ENCODE measurements around the gene LRRC51. TPM values are rescaled to one million over a fixed set of nuclear protein-coding genes. Genes with fewer than 3 reads are reported as not detected.
A peak's percentile ranks its signal among the peaks of the same experiment; 100 is the strongest.

LRRC51 gene
- total RNA-seq, 4 donors from 2014 or later, result 3.8 to 10.2 (median 9.6) TPM; not detected in 1

- no peaks in the 10 kb centered on the region for H3K36me3 ChIP-seq
- intact Hi-C loops (cut with DNase I; ENCODE audit: low total_unique reads), result no loop called here
- no peaks in the 10 kb centered on the region for H3K9me3 ChIP-seq
- DNase-seq, result peak; percentile 99 to 100
- no peaks in the 10 kb centered on the region for H3K27me3 ChIP-seq
- peak within 1 kb of the TSS; percentile 90 to 97 for H3K27ac ChIP-seq
- H3K4me3 ChIP-seq, result peak within 1 kb of the TSS; percentile 71 to 77
- H3K4me1 ChIP-seq, result peaks cover 0 to 11% of the 10 kb centered on the region in 2 donors
- TF ChIP-seq POLR2A (IDR thresholded peaks at IDR 0.05), result peak; percentile 46 to 76
- peak in 3 of 4 experiments; percentile 44 to 71 (median 44) for TF ChIP-seq CTCF (IDR thresholded peaks at IDR 0.05)
Measured at GRCh38 chr11:72102946-72103753, 22.5 kb downstream of the LRRC51 start, which contains the start of gene LAMTOR1. LAMTOR1 (minus strand) TSS chr11:72103297; CDS start chr11:72103224, 73 bp downstream.

- Histone ChIP-seq H3K27ac (peak overlapping the region; percentile 90 to 97), H3K9me3 (no peaks in the 10 kb centered on the region), H3K4me1 (peaks cover 0 to 11% of the 10 kb centered on the region in 2 donors), H3K36me3 (no peaks in the 10 kb centered on the region), H3K27me3 (no peaks in the 10 kb centered on the region), H3K4me3 (peak overlapping the region; percentile 44 to 77)
- TF ChIP-seq CTCF (IDR thresholded peaks at IDR 0.05) (peak in 1 of 4 experiments; percentile 2), POLR2A (IDR thresholded peaks at IDR 0.05) (no peak)
- intact Hi-C loops (cut with DNase I; ENCODE audit: low total_unique reads), result no loop called here
- DNase-seq, result no peak
Measured at GRCh38 chr11:72103754-72104167, 23.1 kb downstream of the LRRC51 start.

- H3K4me3 ChIP-seq, result no peak within 1 kb of the TSS
- H3K36me3 ChIP-seq, result no peaks in the 10 kb centered on the region
- peaks cover 0 to 11% of the 10 kb centered on the region in 2 donors for H3K4me1 ChIP-seq
- no peaks in the 10 kb centered on the region for H3K27me3 ChIP-seq
- no peaks in the 10 kb centered on the region for H3K9me3 ChIP-seq
- intact Hi-C loops (cut with DNase I; ENCODE audit: low total_unique reads), result no loop called here
- DNase-seq, result no peak
- H3K27ac ChIP-seq, result no peak within 1 kb of the TSS
- no peak for TF ChIP-seq CTCF (IDR thresholded peaks at IDR 0.05)
- no peak for TF ChIP-seq POLR2A (IDR thresholded peaks at IDR 0.05)
Measured at GRCh38 chr11:72105888-72106287, 25.2 kb downstream of the LRRC51 start, which contains the start of gene TOMT. TOMT (plus strand) TSS chr11:72105924; CDS start chr11:72105952, 28 bp downstream.

GRCh38 chr11:72111300-72112142 lies 30.9 kb downstream of the LRRC51 start:
- Histone ChIP-seq H3K4me1 (peaks cover 0 to 5% of the 10 kb centered on the region in 2 donors), H3K27me3 (no peaks in the 10 kb centered on the region), H3K36me3 (no peaks in the 10 kb centered on the region), H3K27ac (peak overlapping the region; percentile 96 to 98), H3K9me3 (no peaks in the 10 kb centered on the region), H3K4me3 (peak overlapping the region; percentile 61 to 87)
- no peak for DNase-seq
- TF ChIP-seq POLR2A (IDR thresholded peaks at IDR 0.05) (no peak), CTCF (IDR thresholded peaks at IDR 0.05) (peak in 1 of 4 experiments; percentile 11)
- intact Hi-C loops (cut with DNase I; ENCODE audit: low total_unique reads), result no loop called here

Data from uterus (tissue), 4 donors.